ENCODE data around the gene SP110. TPM values are rescaled to one million over a fixed set of nuclear protein-coding genes. Genes with fewer than 3 reads are reported as not detected.

Gene SP110
- total and polyA plus RNA-seq, 8 donors = 22.9 to 48.4 (median 39.3) TPM

DNA sequence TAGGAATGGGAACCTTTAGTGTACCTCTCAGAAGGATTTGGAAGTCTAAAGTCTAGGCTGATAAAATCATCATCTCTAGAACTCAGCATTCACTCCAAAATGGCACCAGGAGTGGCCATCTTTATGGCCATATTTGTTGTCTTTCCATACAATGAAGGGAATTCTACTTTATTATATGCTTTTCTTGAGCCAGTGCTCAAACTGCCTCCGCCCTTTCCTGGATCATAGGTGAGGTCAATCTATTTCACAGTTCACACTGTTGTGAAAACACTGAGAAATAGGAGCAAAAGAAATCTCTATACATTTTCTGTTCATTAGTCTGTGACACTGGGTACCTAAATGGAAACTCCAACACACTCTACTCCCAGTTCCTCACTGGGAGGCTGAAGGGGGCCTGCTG, 55.6 kb downstream of the SP110 start:
- Histone ChIP-seq H3K4me3 (no peak overlapping the region), H3K36me3 (peaks cover 0 to 29% of the 10 kb centered on the region in 2 donors), H3K27ac (no peak overlapping the region), H3K9me3 (no peaks in the 10 kb centered on the region), H3K4me1 (peaks cover 0 to 9% of the 10 kb centered on the region in 2 donors), H3K27me3 (no peaks in the 10 kb centered on the region)
- ATAC-seq (no peak), DNase-seq (no peak)
- intact Hi-C loops (cut with DNase I) = loop anchor here in 1 of 2 donors (5.0 kb wide), 1 partner anchor 157 kb away; no protein-coding TSS in a partner anchor
- TF ChIP-seq, protein P1, sequence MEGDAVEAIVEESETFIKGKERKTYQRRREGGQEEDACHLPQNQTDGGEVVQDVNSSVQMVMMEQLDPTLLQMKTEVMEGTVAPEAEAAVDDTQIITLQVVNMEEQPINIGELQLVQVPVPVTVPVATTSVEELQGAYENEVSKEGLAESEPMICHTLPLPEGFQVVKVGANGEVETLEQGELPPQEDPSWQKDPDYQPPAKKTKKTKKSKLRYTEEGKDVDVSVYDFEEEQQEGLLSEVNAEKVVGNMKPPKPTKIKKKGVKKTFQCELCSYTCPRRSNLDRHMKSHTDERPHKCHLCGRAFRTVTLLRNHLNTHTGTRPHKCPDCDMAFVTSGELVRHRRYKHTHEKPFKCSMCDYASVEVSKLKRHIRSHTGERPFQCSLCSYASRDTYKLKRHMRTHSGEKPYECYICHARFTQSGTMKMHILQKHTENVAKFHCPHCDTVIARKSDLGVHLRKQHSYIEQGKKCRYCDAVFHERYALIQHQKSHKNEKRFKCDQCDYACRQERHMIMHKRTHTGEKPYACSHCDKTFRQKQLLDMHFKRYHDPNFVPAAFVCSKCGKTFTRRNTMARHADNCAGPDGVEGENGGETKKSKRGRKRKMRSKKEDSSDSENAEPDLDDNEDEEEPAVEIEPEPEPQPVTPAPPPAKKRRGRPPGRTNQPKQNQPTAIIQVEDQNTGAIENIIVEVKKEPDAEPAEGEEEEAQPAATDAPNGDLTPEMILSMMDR (IDR thresholded peaks at IDR 0.05) = no peak

DNA sequence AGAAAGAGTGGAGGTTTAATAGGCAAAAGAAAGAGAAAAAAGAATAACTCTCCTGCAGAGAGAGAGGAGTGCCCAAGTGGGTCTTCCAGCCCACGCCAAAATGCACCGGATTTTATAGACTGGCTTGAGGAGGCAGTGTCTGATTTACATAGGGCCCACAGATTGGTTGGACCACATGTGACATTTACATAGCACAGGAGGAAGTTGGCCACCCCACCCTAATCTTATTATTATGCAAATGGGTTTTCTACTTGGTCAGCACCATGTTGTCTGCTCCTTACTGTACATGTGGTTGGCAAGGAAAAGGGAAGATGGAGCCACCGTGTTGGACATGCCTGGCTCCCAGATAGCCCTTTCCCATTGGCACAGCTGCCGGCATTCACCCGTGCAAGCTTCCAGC, 56.8 kb downstream of the SP110 start:
- Histone ChIP-seq H3K9me3 (no peaks in the 10 kb centered on the region), H3K4me1 (peaks cover 0 to 9% of the 10 kb centered on the region in 2 donors), H3K27me3 (no peaks in the 10 kb centered on the region), H3K27ac (no peak overlapping the region), H3K36me3 (peaks cover 0 to 17% of the 10 kb centered on the region in 2 donors), H3K4me3 (no peak overlapping the region)
- ATAC-seq = no peak
- DNase-seq = no peak
- TF ChIP-seq, protein P1 (IDR thresholded peaks at IDR 0.05) = no peak
- intact Hi-C loops (cut with DNase I) = loop anchor here in 1 of 2 donors (5.0 kb wide), 1 partner anchor 156 kb away; no protein-coding TSS in a partner anchor

DNA sequence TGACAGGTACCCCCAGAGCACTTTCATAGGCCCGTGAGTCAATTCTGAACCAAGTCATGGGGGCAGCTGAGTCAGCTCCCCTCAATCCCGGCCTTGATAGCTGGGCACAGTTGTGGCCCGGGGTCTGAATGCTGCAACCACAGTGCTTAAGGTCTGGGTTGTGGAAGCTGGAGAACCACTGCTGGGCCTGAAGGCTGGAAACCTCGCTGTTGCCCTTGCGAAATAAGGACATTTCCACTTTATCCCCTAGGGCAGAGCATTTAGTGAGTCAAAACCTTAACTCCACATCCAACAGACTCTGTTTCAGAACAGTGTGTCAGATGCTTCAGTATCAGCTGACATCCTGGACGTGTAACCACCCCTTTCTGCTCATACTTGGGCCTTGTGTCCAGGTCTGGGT, 58.6 kb downstream of the SP110 start:
- H3K4me3 ChIP-seq = no peak overlapping the region
- no peaks in the 10 kb centered on the region for H3K27me3 ChIP-seq
- H3K36me3 ChIP-seq = peaks cover 0 to 3% of the 10 kb centered on the region in 2 donors
- peaks cover 0 to 9% of the 10 kb centered on the region in 2 donors for H3K4me1 ChIP-seq
- DNase-seq (no peak), ATAC-seq (no peak)
- H3K9me3 ChIP-seq = no peaks in the 10 kb centered on the region
- intact Hi-C loops (cut with DNase I) = loop anchor here in 1 of 2 donors (5.0 kb wide), 1 partner anchor 154 kb away; no protein-coding TSS in a partner anchor
- TF ChIP-seq, protein P1 (IDR thresholded peaks at IDR 0.05) = no peak
- H3K27ac ChIP-seq = no peak overlapping the region

DNA sequence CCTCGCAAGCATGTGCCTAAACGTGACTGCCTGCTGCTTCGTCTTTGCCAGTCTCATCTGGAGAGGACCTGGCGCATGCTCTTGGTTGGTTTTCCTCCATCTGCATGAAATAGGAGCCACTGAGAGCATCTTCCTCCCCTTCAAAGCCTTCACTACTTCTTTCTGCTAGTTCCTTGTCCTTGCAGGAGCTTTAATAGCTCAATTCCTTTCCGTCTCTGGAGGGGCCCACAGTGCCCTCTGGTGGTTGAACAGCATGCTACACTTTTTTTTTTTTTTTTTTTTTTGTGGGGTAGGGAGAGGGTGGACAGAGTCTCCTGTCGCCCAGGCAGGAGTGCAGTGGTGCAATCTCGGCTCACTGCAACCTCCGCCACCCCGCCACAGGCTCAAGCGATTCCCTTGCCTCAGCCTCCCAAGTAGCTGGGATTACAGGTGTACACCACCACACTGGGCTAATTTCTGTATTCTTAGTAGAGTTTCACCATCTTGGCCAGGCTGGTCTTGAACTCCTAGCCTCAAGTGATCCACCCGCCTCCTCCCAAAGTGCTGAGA, 59.6 kb downstream of the SP110 start:
- no peaks in the 10 kb centered on the region for H3K27me3 ChIP-seq
- TF ChIP-seq, protein P1 (IDR thresholded peaks at IDR 0.05) = peak; percentile 54 to 89
- H3K9me3 ChIP-seq = no peaks in the 10 kb centered on the region
- ATAC-seq (peak; percentile 94), DNase-seq (peak in 3 of 4 donors; percentile 36 to 58 (median 54))
- peaks cover 0 to 3% of the 10 kb centered on the region in 2 donors for H3K36me3 ChIP-seq
- H3K27ac ChIP-seq = no peak overlapping the region
- peaks cover 0 to 9% of the 10 kb centered on the region in 2 donors for H3K4me1 ChIP-seq
- intact Hi-C loops (cut with DNase I) = loop anchor here in 1 of 2 donors (5.0 kb wide), 1 partner anchor 153 kb away; no protein-coding TSS in a partner anchor
- H3K4me3 ChIP-seq = no peak overlapping the region

DNA sequence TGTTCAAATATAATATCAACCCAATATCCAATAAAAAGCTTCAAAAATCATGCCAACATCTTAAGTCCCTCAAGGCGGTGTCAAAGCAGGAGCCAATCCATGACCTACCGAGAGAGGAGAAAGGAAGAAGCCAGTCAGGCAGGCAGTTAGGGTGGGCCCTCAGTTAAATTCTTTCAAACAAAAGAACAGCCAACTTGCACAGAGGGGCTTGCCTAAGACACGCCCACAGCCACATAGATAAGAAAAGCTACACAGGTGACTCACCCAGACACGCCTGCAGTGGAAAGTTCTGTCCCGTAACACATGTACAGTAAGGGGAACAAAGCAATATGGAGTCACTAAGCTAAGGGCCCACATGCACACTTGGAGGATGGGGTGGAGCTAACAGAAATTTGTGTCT, 61.3 kb downstream of the SP110 start:
- intact Hi-C loops (cut with DNase I) = no loop called here
- TF ChIP-seq, protein P1 (IDR thresholded peaks at IDR 0.05) = no peak
- DNase-seq (no peak), ATAC-seq (no peak)
- H3K27me3 ChIP-seq = no peaks in the 10 kb centered on the region
- no peaks in the 10 kb centered on the region for H3K9me3 ChIP-seq
- no peaks in the 10 kb centered on the region for H3K36me3 ChIP-seq
- no peak overlapping the region for H3K27ac ChIP-seq
- H3K4me3 ChIP-seq = no peak overlapping the region
- peaks cover 0 to 9% of the 10 kb centered on the region in 2 donors for H3K4me1 ChIP-seq
